ENCODE data around the gene ZBTB24.

DNA sequence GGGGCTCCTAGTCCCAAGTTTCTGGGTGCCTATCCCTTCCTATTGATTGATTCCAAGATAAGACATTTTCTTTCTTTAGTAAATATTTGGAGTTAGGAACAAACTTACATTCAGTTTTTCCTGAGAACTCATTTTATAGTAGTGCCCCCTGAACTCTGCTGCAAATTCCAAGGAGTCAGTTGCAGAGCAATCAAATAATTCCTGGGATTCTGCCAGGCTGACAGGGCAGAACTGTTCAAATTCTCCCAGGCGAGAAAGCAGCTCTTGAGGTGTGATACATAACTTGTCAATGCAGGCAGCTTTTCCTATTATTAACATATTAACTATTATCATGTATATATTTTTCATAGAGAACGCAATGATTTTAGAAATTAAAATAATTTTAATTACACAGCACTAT is 15.9 kb upstream of the ZBTB24 start:
- TF ChIP-seq POLR2A (IDR thresholded peaks at IDR 0.05): no peak
- TF ChIP-seq CTCF (IDR thresholded peaks at IDR 0.05): no peak
- TF ChIP-seq EP300 (IDR thresholded peaks at IDR 0.05): no peak
- no peak for TF ChIP-seq POLR2AphosphoS5 (IDR thresholded peaks at IDR 0.05)
